ENCODE results near the gene RTP5.
"Not testable (repeated sequence)": the region's sequence is repeated elsewhere in the genome, so short reads cannot be mapped to it uniquely, and the experiment has no call there.

The RTP5 gene

GRCh38 chr2:241922411-241922810, 52.9 kb downstream of the RTP5 start:
- DNase-seq (ENCODE audit: low spot score): no peak
- ATAC-seq (ENCODE audit: low read depth): peak; percentile 19; the same call in 1 of the 3 replicates
- Histone ChIP-seq H3K36me3 (ENCODE audit: low read depth) (no peaks in the 10 kb centered on the region), H3K9me3 (ENCODE audit: severe bottlenecking) (no peaks in the 10 kb centered on the region), H3K27ac (ENCODE audit: poor library complexity, severe bottlenecking) (no peak overlapping the region), H3K4me1 (ENCODE audit: insufficient read depth, poor library complexity, severe bottlenecking) (no peaks in the 10 kb centered on the region), H3K27me3 (ENCODE audit: insufficient read depth, poor library complexity, severe bottlenecking) (peaks cover 7% of the 10 kb centered on the region), H3K4me3 (ENCODE audit: severe bottlenecking) (no peak overlapping the region)
- no peak for TF ChIP-seq CTCF (IDR thresholded peaks at IDR 0.05; ENCODE audit: poor library complexity, severe bottlenecking)

DNA sequence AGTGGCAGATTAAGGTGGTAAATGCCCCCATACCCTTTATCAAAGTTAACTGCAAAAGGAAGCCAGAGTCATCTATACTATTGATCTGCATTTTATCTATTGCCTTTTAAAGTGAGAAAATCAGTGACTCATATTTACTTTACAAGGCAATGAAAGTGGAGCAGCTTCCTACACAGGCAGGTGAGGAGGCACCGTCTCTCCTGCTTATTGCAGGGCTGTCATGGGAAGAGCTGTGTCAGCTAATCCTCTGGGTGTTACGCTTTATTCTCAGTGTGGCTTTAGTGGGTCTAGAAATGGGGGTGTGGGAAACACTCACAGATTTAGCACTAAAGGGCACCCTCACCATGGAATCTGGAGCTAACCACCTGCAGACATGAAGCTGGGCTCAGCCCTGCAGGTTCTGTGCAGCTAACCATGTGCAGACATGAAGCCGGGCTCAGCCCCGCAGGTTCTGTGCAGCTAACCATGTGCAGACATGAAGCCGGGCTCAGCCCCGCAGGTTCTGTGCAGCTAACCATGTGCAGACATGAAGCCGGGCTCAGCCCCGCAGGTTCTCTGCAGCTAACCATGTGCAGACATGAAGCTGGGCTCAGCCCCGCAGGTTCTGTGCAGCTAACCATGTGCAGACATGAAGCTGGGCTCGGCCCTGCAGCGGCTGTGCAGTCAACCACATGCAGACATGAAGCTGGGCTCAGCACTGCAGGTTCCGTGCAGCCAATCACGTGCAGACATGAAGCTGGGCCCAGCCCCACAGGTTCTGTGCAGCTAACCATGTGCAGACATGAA, 53.5 kb downstream of the RTP5 start:
- H3K4me1 ChIP-seq (ENCODE audit: insufficient read depth, poor library complexity, severe bottlenecking); DNase-seq (ENCODE audit: low spot score); H3K27me3 ChIP-seq (ENCODE audit: insufficient read depth, poor library complexity, severe bottlenecking); H3K27ac ChIP-seq (ENCODE audit: poor library complexity, severe bottlenecking); H3K36me3 ChIP-seq (ENCODE audit: low read depth); ATAC-seq (ENCODE audit: low read depth); H3K4me3 ChIP-seq (ENCODE audit: severe bottlenecking); H3K9me3 ChIP-seq (ENCODE audit: severe bottlenecking): not testable (repeated sequence)

All from RWPE2 (cell line).